ENCODE results near the gene SDF4. TPM values are rescaled to one million over a fixed set of nuclear protein-coding genes. Genes with fewer than 3 reads are reported as not detected.

SDF4 gene
- total RNA-seq, 2 experiments from 2014 or later: 81.5 to 87.5 TPM

DNA sequence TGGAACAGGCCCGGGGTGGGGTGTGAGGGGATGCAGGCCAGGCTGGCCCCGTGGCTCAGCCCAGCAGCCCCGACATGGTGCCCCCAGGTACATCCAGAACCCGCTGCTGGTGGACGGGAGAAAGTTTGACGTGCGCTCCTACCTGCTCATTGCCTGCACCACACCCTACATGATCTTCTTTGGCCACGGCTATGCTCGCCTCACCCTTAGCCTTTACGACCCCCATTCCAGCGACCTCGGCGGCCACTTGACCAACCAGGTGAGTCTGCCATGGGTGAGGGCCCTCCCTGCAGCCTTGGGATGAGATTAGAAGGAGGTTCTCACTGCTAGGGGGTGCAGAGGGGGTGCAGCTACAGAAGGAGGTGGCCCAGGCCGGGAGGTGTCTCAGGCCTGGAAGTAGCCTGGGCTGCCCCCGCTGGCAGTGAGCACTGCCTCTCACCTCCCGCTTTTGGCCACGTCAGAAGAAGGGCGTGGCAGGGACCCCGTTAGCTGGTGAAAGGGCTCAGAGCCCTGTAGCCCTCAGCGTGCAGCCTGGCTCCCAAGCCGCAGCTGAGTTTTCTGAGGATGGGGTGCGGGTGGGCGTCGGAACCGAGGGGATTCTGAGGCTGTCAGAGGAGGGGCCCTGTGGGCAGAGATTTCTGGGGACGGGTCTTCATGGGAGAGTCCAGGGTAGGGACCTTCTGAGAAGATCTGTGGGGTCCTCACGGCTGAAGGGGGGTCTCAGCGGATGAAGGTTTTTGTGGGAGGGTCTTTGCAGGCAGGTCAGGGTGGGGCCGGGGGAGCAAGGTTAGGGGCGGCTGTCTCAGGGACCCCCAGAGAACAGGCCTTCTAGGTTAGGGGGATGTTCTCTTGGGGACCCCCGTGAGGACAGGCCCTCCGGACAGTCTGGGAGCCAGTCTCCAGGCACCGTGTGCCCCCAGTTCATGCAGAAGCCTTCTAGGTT is 47.7 kb downstream of the SDF4 start:
- H3K4me1 Mint-ChIP-seq (ENCODE audit: low read depth): peaks cover 2% of the 10 kb centered on the region
- POLR2A ChIA-PET: interaction anchor here (1.4 kb wide), 1 partner anchor 12 kb away, joined by 4 read pairs; no protein-coding TSS in a partner anchor
- CTCF ChIA-PET: no interaction called here
- no peak overlapping the region for H3K27ac Mint-ChIP-seq
- H3K4me3 Mint-ChIP-seq: no peak overlapping the region
- H3K27me3 Mint-ChIP-seq: peaks cover 2% of the 10 kb centered on the region
- DNase-seq (no peak), ATAC-seq (no peak)
- no peaks in the 10 kb centered on the region for H3K9me3 Mint-ChIP-seq
- intact Hi-C loops (cut with micrococcal nuclease): no loop called here
- H3K36me3 Mint-ChIP-seq (ENCODE audit: low read depth): no peaks in the 10 kb centered on the region
- TF ChIP-seq, protein P1, sequence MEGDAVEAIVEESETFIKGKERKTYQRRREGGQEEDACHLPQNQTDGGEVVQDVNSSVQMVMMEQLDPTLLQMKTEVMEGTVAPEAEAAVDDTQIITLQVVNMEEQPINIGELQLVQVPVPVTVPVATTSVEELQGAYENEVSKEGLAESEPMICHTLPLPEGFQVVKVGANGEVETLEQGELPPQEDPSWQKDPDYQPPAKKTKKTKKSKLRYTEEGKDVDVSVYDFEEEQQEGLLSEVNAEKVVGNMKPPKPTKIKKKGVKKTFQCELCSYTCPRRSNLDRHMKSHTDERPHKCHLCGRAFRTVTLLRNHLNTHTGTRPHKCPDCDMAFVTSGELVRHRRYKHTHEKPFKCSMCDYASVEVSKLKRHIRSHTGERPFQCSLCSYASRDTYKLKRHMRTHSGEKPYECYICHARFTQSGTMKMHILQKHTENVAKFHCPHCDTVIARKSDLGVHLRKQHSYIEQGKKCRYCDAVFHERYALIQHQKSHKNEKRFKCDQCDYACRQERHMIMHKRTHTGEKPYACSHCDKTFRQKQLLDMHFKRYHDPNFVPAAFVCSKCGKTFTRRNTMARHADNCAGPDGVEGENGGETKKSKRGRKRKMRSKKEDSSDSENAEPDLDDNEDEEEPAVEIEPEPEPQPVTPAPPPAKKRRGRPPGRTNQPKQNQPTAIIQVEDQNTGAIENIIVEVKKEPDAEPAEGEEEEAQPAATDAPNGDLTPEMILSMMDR (IDR thresholded peaks at IDR 0.05): no peak

- ATAC-seq (no peak), DNase-seq (no peak)
- H3K27ac Mint-ChIP-seq: no peak overlapping the region
- no peak overlapping the region for H3K4me3 Mint-ChIP-seq
- H3K36me3 Mint-ChIP-seq (ENCODE audit: low read depth): no peaks in the 10 kb centered on the region
- intact Hi-C loops (cut with micrococcal nuclease): no loop called here
- TF ChIP-seq, protein P1 (IDR thresholded peaks at IDR 0.05): no peak
- H3K27me3 Mint-ChIP-seq: peaks cover 2% of the 10 kb centered on the region
- no peaks in the 10 kb centered on the region for H3K9me3 Mint-ChIP-seq
- H3K4me1 Mint-ChIP-seq (ENCODE audit: low read depth): peaks cover 2% of the 10 kb centered on the region
- ChIA-PET POLR2A (interaction anchor here (1.3 to 1.4 kb wide), 2 partner anchors 13 to 24 kb away, joined by 3 to 4 read pairs; no protein-coding TSS in a partner anchor), CTCF (no interaction called here)
These were observed 48.5 kb downstream of the SDF4 start for GRCh38 chr1:1183221-1183747.

DNA sequence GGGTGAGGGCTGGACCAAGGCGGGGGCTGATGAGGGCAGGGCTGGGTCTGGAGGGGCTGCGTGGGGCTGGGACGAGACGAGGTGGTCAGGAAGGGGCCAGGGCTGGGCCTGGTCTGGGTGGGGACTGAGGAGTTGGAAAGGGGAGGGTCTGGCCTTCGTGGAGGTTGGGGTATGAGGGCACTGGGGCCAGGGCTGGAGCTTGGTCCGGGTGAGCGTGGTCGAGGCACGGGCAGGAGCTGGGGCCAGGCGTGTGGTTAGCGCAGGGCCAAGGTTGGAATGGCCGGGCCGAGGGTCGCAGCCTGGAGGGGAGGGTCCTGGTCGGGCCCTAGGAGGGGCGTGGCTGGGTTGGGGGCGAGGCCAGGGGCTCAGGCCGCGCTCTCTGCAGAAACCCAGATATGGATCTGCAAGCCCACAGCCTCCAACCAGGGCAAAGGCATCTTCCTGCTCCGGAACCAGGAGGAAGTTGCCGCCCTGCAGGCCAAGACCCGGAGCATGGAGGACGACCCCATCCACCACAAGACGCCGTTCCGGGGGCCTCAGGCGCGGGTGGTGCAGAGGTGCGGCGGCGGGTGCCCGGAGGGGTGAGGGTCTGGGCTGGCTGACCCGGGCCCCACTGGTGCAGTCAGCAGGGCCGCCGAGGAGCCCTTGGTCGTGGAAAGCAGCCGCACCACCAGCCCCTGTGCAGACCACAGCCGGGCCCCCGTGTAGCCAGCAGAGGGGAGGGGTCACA is 49.1 kb downstream of the SDF4 start:
- ATAC-seq (no peak), DNase-seq (no peak)
- intact Hi-C loops (cut with micrococcal nuclease): no loop called here
- H3K9me3 Mint-ChIP-seq: no peaks in the 10 kb centered on the region
- POLR2A ChIA-PET: interaction anchor here (1.3 to 1.4 kb wide), 2 partner anchors 13 to 25 kb away, joined by 3 to 4 read pairs; no protein-coding TSS in a partner anchor
- H3K27me3 Mint-ChIP-seq: peaks cover 2% of the 10 kb centered on the region
- TF ChIP-seq, protein P1 (IDR thresholded peaks at IDR 0.05): no peak
- no peak overlapping the region for H3K27ac Mint-ChIP-seq
- no peak overlapping the region for H3K4me3 Mint-ChIP-seq
- peaks cover 2% of the 10 kb centered on the region for H3K4me1 Mint-ChIP-seq (ENCODE audit: low read depth)
- CTCF ChIA-PET: no interaction called here
- H3K36me3 Mint-ChIP-seq (ENCODE audit: low read depth): no peaks in the 10 kb centered on the region

DNA sequence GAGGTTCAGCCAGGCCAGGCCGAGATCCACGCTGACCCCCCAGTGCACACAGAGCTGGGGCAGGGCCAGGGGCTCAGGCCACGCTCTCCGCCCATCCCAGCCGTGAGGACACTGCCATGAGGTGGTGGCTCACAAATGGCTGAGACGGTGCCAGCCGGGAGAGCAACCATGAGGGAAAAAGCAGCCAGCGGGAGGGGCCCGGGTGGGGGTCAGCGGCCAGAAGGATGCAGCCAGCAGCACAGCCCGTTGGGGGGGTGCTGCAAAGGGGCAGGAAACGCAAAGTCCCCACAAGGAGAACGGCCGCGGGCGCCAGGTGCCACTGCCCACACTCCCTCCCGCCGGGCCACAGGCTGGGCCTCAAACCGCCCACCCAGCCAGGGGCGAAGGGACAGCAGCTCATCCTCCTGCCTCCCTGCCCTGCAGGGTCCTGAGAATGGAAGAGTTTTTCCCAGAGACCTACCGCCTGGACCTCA is 49.8 kb downstream of the SDF4 start:
- peaks cover 3% of the 10 kb centered on the region for H3K27me3 Mint-ChIP-seq
- CTCF ChIA-PET: interaction anchor here (1.7 kb wide), 1 partner anchor 59 kb away, joined by 5 read pairs; no protein-coding TSS in a partner anchor
- H3K36me3 Mint-ChIP-seq (ENCODE audit: low read depth): no peaks in the 10 kb centered on the region
- intact Hi-C loops (cut with micrococcal nuclease): no loop called here
- DNase-seq (no peak), ATAC-seq (no peak)
- H3K4me3 Mint-ChIP-seq: no peak overlapping the region
- H3K9me3 Mint-ChIP-seq: no peaks in the 10 kb centered on the region
- peaks cover 2% of the 10 kb centered on the region for H3K4me1 Mint-ChIP-seq (ENCODE audit: low read depth)
- TF ChIP-seq, protein P1 (IDR thresholded peaks at IDR 0.05): no peak
- H3K27ac Mint-ChIP-seq: no peak overlapping the region
- POLR2A ChIA-PET: interaction anchor here (1.0 to 1.3 kb wide), 2 partner anchors 14 to 25 kb away, joined by 3 read pairs; no protein-coding TSS in a partner anchor

Data from activated CD8-positive, alpha-beta T cell treated with anti-CD3 and anti-CD28 coated beads for 36 hours (primary cell).